ENCODE data around the gene CEP85L. TPM values are rescaled to one million over a fixed set of nuclear protein-coding genes. Genes with fewer than 3 reads are reported as not detected.

The CEP85L gene
- polyA plus RNA-seq, 3 donors = 6.4 to 7.8 (median 6.6) TPM

GRCh38 chr6:118589649-118590365 lies 61.6 kb downstream of the CEP85L start:
- peak in 1 of 11 donors; percentile 9 for DNase-seq (ENCODE audit: extremely low read depth in 1 of 11, low read depth in 9 of 11, low spot score in 4 of 11)

GRCh38 chr6:118589186-118589585 lies 62.2 kb downstream of the CEP85L start:
- DNase-seq (ENCODE audit: extremely low read depth in 1 of 11, low read depth in 9 of 11, low spot score in 4 of 11) = no peak

- DNase-seq (ENCODE audit: extremely low read depth in 1 of 11, low read depth in 9 of 11, low spot score in 4 of 11) = no peak
Measured at GRCh38 chr6:118588626-118589025, 62.8 kb downstream of the CEP85L start.

- peak in 1 of 11 donors; percentile 25 for DNase-seq (ENCODE audit: extremely low read depth in 1 of 11, low read depth in 9 of 11, low spot score in 4 of 11)
Measured at GRCh38 chr6:118586746-118587485, 64.5 kb downstream of the CEP85L start.

GRCh38 chr6:118584911-118585310 lies 66.5 kb downstream of the CEP85L start:
- no peak for DNase-seq (ENCODE audit: extremely low read depth in 1 of 11, low read depth in 9 of 11, low spot score in 4 of 11)

- no peak for DNase-seq (ENCODE audit: extremely low read depth in 1 of 11, low read depth in 9 of 11, low spot score in 4 of 11)
Measured at GRCh38 chr6:118581489-118581959, 69.9 kb downstream of the CEP85L start.

- peak in 10 of 11 donors; percentile 41 to 74 (median 55) for DNase-seq (ENCODE audit: extremely low read depth in 1 of 11, low read depth in 9 of 11, low spot score in 4 of 11)
Measured at GRCh38 chr6:118580585-118581419, 70.6 kb downstream of the CEP85L start.

- no peak for DNase-seq (ENCODE audit: extremely low read depth in 1 of 11, low read depth in 9 of 11, low spot score in 4 of 11)
Measured at GRCh38 chr6:118579786-118580185, 71.6 kb downstream of the CEP85L start.

- no peak for DNase-seq (ENCODE audit: extremely low read depth in 1 of 11, low read depth in 9 of 11, low spot score in 4 of 11)
Measured at GRCh38 chr6:118578617-118579016, 72.8 kb downstream of the CEP85L start.

- no peak for DNase-seq (ENCODE audit: extremely low read depth in 1 of 11, low read depth in 9 of 11, low spot score in 4 of 11)
Measured at GRCh38 chr6:118577972-118578371, 73.4 kb downstream of the CEP85L start.

- no peak for DNase-seq (ENCODE audit: extremely low read depth in 1 of 11, low read depth in 9 of 11, low spot score in 4 of 11)
Measured at GRCh38 chr6:118574051-118574865, 77.1 kb downstream of the CEP85L start.

- DNase-seq (ENCODE audit: extremely low read depth in 1 of 11, low read depth in 9 of 11, low spot score in 4 of 11) = no peak
Measured at GRCh38 chr6:118571121-118571520, 80.3 kb downstream of the CEP85L start.

GRCh38 chr6:118569498-118569897 lies 81.9 kb downstream of the CEP85L start:
- no peak for DNase-seq (ENCODE audit: extremely low read depth in 1 of 11, low read depth in 9 of 11, low spot score in 4 of 11)

- DNase-seq (ENCODE audit: extremely low read depth in 1 of 11, low read depth in 9 of 11, low spot score in 4 of 11) = no peak
Measured at GRCh38 chr6:118567974-118568373, 83.4 kb downstream of the CEP85L start.

- DNase-seq (ENCODE audit: extremely low read depth in 1 of 11, low read depth in 9 of 11, low spot score in 4 of 11) = peak in 6 of 11 donors; percentile 20 to 58 (median 40)
Measured at GRCh38 chr6:118565311-118565960, 86.0 kb downstream of the CEP85L start.

- DNase-seq (ENCODE audit: extremely low read depth in 1 of 11, low read depth in 9 of 11, low spot score in 4 of 11) = peak in 2 of 11 donors; percentile 13 to 25
Measured at GRCh38 chr6:118562959-118563358, 88.4 kb downstream of the CEP85L start.

GRCh38 chr6:118562248-118562647 lies 89.1 kb downstream of the CEP85L start:
- DNase-seq (ENCODE audit: extremely low read depth in 1 of 11, low read depth in 9 of 11, low spot score in 4 of 11) = no peak

GRCh38 chr6:118559659-118560058 lies 91.7 kb downstream of the CEP85L start:
- no peak for DNase-seq (ENCODE audit: extremely low read depth in 1 of 11, low read depth in 9 of 11, low spot score in 4 of 11)

Data from renal cortex interstitium (tissue), 11 donors.